Left lung (tissue), 10 donors: Measurements from ENCODE around the gene ZNF544. TPM values are rescaled to one million over a fixed set of nuclear protein-coding genes. Genes with fewer than 3 reads are reported as not detected.

ENCODE experiments used
- ATAC-seq: fragments of 200-7000 bp; cut with Tn5 transposase; one replicate; pipeline ENCODE4 v1.9.1; 2020; ENCODE audit warnings: moderate library complexity
- DNase-seq, 4 donors: peaks; one replicate each; pipeline ENCODE4 v3.0.0-alpha.2; 2013 to 2020
- H3K27ac ChIP-seq, 2 donors: fragments of 200-600 bp; sonication (generic) in 1 of 2; one replicate each; pipeline versions ENCODE4 v1.5.0 to v1.8.0; 2020 to 2021
- H3K27me3 ChIP-seq, 2 donors: fragments of 200-600 bp; sonication (generic) in 1 of 2; one replicate each; pipeline versions ENCODE4 v1.5.0 to v1.8.0; 2020 to 2021
- H3K36me3 ChIP-seq, 2 donors: fragments of 200-600 bp; sonication (generic) in 1 of 2; one replicate each; pipeline versions ENCODE4 v1.5.0 to v1.8.0; 2020 to 2021
- H3K4me1 ChIP-seq, 2 donors: fragments of 200-600 bp; one replicate each; pipeline ENCODE4 v1.8.0; 2021
- H3K4me3 ChIP-seq, 2 donors: fragments of 200-600 bp; sonication (generic) in 1 of 2; one replicate each; pipeline versions ENCODE4 v1.5.0 to v1.8.0; 2020 to 2021; ENCODE audit warnings: mild to moderate bottlenecking in 1 of 2
- H3K9me3 ChIP-seq, 2 donors: fragments of 200-600 bp; sonication (generic) in 1 of 2; one replicate each; pipeline versions ENCODE4 v1.5.0 to v1.8.0; 2020 to 2021
- CTCF ChIP-seq, 2 donors: fragments of 200-600 bp; sonication (generic) in 1 of 2; IDR thresholded peaks; one replicate each; pipeline versions ENCODE4 v1.5.0 to v1.8.0; 2021; ENCODE audit warnings: antibody characterized with exemption in 2 of 2
- intact Hi-C, 2 donors: fragments of 100-400 bp; cut with DNase I; formaldehyde crosslinking; loops; one replicate each; pipeline versions ENCODE4 v1.11.2 to v1.14.2; 2022
- polyA plus RNA-seq, 6 donors: library from polyadenylated mRNA; unstranded; fragments of 120-200 nt; gene quantifications; one replicate each; pipeline ENCODE4 v1.2.1, GENCODE V29; 2013; ENCODE audit not compliant: insufficient read length in 6 of 6
- total RNA-seq, 2 donors: library from RNA; stranded (reverse); fragmentation: NEBNext Ultra II Directional; extraction: Animal tissue kit (Norgen Biotek cat#: 25700); gene quantifications; one replicate each; pipeline ENCODE4 v1.2.1, GENCODE V29; 2021
- donor health status: DM: no; HTN: yes; CAD: no.
- donor health status: DM: no; HTN: no; CAD: no.

Gene ZNF544
- total and polyA plus RNA-seq, 8 donors, result 23.8 to 45.7 (median 35.8) TPM

- DNase-seq, result peak in 1 of 4 donors; percentile 15
- ATAC-seq, result peak; percentile 64
- Histone ChIP-seq H3K27ac (peak overlapping the region; percentile 77 to 82), H3K9me3 (peaks cover 0 to 73% of the 10 kb centered on the region in 2 donors), H3K4me3 (peak overlapping the region; percentile 78 to 81), H3K27me3 (no peaks in the 10 kb centered on the region), H3K4me1 (peaks cover 12% of the 10 kb centered on the region in 2 donors), H3K36me3 (peaks cover 0 to 37% of the 10 kb centered on the region in 2 donors)
- intact Hi-C loops, result no loop called here
- TF ChIP-seq CTCF (IDR thresholded peaks at IDR 0.05), result no peak
These were observed 640 bp upstream of the ZNF544 start for GRCh38 chr19:58227964-58228584.

GRCh38 chr19:58229255-58229639, 533 bp downstream of the ZNF544 start:
- ATAC-seq, result peak; percentile 38
- intact Hi-C loops, result no loop called here
- Histone ChIP-seq H3K36me3 (peaks cover 7 to 49% of the 10 kb centered on the region in 2 donors), H3K27me3 (no peaks in the 10 kb centered on the region), H3K27ac (peak overlapping the region in 1 of 2 donors; percentile 82), H3K9me3 (peaks cover 0 to 73% of the 10 kb centered on the region in 2 donors), H3K4me1 (peaks cover 12% of the 10 kb centered on the region in 2 donors), H3K4me3 (peak overlapping the region; percentile 78 to 81)
- TF ChIP-seq CTCF (IDR thresholded peaks at IDR 0.05), result no peak
- DNase-seq, result peak in 2 of 4 donors; percentile 21 to 56

GRCh38 chr19:58237324-58237723, 8.6 kb downstream of the ZNF544 start:
- H3K27me3 ChIP-seq, result no peaks in the 10 kb centered on the region
- DNase-seq (peak in 1 of 4 donors; percentile 51), ATAC-seq (no peak)
- H3K4me1 ChIP-seq, result no peaks in the 10 kb centered on the region
- H3K9me3 ChIP-seq, result peaks cover 0 to 100% of the 10 kb centered on the region in 2 donors
- no peak for TF ChIP-seq CTCF (IDR thresholded peaks at IDR 0.05)
- intact Hi-C loops, result no loop called here
- no peak overlapping the region for H3K27ac ChIP-seq
- no peak overlapping the region for H3K4me3 ChIP-seq
- H3K36me3 ChIP-seq, result peaks cover 7 to 100% of the 10 kb centered on the region in 2 donors

- no peak overlapping the region for H3K27ac ChIP-seq
- intact Hi-C loops, result no loop called here
- H3K9me3 ChIP-seq, result peaks cover 0 to 100% of the 10 kb centered on the region in 2 donors
- no peaks in the 10 kb centered on the region for H3K4me1 ChIP-seq
- no peak for TF ChIP-seq CTCF (IDR thresholded peaks at IDR 0.05)
- no peak for ATAC-seq
- no peak for DNase-seq
- H3K4me3 ChIP-seq, result no peak overlapping the region
- H3K36me3 ChIP-seq, result peaks cover 0 to 100% of the 10 kb centered on the region in 2 donors
- H3K27me3 ChIP-seq, result no peaks in the 10 kb centered on the region
These were observed 14.6 kb downstream of the ZNF544 start for GRCh38 chr19:58243351-58243750.

- H3K9me3 ChIP-seq, result peaks cover 4 to 100% of the 10 kb centered on the region in 2 donors
- ATAC-seq, result no peak
- no peak overlapping the region for H3K27ac ChIP-seq
- no peak for TF ChIP-seq CTCF (IDR thresholded peaks at IDR 0.05)
- intact Hi-C loops, result no loop called here
- no peaks in the 10 kb centered on the region for H3K27me3 ChIP-seq
- peaks cover 0 to 100% of the 10 kb centered on the region in 2 donors for H3K36me3 ChIP-seq
- no peaks in the 10 kb centered on the region for H3K4me1 ChIP-seq
- H3K4me3 ChIP-seq, result no peak overlapping the region
- DNase-seq, result no peak
These were observed 20.2 kb downstream of the ZNF544 start for GRCh38 chr19:58248886-58249285.
